ENCODE results near the gene ADRB1.

DNA sequence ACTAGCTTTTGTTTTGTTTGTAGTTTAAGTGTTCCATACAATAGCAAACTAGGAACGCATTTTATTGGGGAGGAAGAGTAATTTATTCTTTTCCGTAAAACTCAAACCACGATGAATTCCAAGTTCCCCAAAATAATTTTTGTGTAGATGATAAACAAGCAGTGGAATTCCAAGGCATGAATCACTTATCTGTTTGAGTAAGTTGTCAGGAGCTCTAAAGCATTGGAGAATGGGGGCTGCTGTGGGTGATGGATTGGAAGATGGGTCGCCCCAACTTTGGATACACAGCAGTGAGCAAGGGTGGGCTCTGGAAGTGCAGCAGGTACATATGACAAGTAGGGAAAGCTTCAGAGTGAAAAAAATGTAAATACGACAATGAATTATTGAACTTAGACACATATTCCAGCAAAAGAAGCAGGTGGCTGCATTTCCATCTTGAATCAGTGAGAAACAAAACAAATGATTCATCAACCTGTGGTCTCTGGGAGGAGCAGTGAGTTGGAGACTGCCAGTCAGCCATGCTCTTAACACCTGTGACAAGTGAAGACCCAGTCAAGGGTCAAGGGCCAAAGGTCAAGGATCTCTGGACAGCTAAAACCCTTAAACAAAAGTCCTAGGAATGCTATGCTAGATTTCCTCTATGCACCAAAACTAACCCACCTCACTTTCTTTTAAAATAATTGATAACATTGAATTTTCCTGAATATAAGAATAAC lies 34.2 kb upstream of the ADRB1 start:
- TF ChIP-seq, protein P1, sequence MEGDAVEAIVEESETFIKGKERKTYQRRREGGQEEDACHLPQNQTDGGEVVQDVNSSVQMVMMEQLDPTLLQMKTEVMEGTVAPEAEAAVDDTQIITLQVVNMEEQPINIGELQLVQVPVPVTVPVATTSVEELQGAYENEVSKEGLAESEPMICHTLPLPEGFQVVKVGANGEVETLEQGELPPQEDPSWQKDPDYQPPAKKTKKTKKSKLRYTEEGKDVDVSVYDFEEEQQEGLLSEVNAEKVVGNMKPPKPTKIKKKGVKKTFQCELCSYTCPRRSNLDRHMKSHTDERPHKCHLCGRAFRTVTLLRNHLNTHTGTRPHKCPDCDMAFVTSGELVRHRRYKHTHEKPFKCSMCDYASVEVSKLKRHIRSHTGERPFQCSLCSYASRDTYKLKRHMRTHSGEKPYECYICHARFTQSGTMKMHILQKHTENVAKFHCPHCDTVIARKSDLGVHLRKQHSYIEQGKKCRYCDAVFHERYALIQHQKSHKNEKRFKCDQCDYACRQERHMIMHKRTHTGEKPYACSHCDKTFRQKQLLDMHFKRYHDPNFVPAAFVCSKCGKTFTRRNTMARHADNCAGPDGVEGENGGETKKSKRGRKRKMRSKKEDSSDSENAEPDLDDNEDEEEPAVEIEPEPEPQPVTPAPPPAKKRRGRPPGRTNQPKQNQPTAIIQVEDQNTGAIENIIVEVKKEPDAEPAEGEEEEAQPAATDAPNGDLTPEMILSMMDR (IDR thresholded peaks at IDR 0.05): no peak
- no peak for TF ChIP-seq POLR2A (IDR thresholded peaks at IDR 0.05)
